Fibroblast of villous mesenchyme (primary cell): Measurements from ENCODE around the gene TAF1C. TPM values are rescaled to one million over a fixed set of nuclear protein-coding genes. Genes with fewer than 3 reads are reported as not detected.
A peak's percentile ranks its signal among the peaks of the same experiment; 100 is the strongest.

Source experiments
- DNase-seq: peaks from one replicate; pipeline ENCODE4 v3.0.0-alpha.2; 2010; ENCODE audit warnings: low read depth
- H3K4me3 ChIP-seq: 2 replicates; pipeline ENCODE4 v1.5.1; 2011; ENCODE audit warnings: low read depth, mild to moderate bottlenecking, low read length
- total RNA-seq: library from RNA; depleted of rRNA; stranded (reverse); fragments of >200 nt; gene quantifications from 2 replicates; pipeline ENCODE4 v1.2.3, GENCODE V29; 2012
- TF ChIP-seq, protein P1 (sequence below): IDR thresholded peaks from 2 replicates; pipeline ENCODE4 v1.5.1; 2012; ENCODE audit warnings: low read depth, mild to moderate bottlenecking, low read length; ENCODE audit not compliant: insufficient read depth

Gene TAF1C
- total RNA-seq, 1 donor, result 19.4 TPM

- no peak for DNase-seq
- TF ChIP-seq, protein P1, sequence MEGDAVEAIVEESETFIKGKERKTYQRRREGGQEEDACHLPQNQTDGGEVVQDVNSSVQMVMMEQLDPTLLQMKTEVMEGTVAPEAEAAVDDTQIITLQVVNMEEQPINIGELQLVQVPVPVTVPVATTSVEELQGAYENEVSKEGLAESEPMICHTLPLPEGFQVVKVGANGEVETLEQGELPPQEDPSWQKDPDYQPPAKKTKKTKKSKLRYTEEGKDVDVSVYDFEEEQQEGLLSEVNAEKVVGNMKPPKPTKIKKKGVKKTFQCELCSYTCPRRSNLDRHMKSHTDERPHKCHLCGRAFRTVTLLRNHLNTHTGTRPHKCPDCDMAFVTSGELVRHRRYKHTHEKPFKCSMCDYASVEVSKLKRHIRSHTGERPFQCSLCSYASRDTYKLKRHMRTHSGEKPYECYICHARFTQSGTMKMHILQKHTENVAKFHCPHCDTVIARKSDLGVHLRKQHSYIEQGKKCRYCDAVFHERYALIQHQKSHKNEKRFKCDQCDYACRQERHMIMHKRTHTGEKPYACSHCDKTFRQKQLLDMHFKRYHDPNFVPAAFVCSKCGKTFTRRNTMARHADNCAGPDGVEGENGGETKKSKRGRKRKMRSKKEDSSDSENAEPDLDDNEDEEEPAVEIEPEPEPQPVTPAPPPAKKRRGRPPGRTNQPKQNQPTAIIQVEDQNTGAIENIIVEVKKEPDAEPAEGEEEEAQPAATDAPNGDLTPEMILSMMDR, result no peak
- H3K4me3 ChIP-seq, result no peak overlapping the region
These were observed 47.1 kb downstream of the TAF1C start for GRCh38 chr16:84139628-84140258.

DNA sequence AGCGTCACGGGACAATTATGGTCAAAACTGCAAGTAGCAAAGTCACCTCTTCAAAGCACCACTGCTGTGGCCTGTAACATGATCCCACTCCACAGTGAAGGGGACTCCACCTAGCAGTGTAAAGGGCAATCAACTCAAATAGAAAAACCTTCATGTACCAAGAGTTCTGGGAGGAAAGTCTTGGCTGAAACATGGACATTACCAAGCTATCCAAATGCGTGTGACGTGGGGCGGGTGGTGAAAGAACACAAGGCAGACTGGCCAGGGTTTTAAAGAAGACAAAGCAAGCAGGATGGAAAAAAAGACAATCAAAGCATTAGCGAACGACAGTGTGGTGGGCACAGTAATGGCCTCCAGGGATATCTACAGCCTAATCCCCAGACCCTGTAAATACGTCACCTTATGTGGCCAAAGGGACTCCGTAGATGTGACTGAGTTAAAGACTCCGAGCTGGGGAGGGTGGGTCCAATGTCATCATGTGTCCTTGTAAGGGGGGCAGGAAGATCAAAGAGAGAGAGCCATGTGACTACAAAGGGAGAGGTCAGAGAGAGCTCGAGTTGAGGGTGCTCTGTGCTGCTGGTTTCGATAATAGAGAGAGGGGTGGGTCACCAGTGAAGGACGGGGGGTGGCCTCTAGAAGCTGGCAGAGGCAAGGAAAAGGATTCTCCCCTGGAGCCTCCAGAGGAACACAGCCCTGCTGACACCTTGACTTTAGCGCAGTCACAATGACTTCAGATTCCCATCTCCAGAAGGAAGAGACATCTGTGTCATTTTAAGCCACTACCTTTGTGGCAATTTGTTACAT is 47.8 kb downstream of the TAF1C start:
- H3K4me3 ChIP-seq, result no peak overlapping the region
- peak; percentile 58 for DNase-seq

DNA sequence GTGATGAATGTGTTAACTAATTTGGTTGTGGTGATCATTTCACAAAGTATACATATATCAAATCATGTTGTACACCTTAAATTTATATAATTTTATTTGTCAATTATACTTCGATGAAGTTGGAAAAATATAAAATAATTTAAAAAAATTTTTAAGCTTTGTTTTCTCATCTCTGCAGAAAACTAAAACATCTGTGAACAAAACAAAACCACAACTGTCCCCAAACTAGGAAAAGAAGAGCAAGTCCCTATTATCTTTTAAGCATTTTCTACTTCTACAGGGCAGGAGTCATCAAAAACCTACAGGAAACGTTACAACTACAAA is 48.4 kb downstream of the TAF1C start:
- DNase-seq, result no peak
- H3K4me3 ChIP-seq, result no peak overlapping the region
- TF ChIP-seq, protein P1, result no peak

More for the DNA sequence above, 47.8 kb downstream of the TAF1C start:
- TF ChIP-seq, protein P1, result no peak

DNA sequence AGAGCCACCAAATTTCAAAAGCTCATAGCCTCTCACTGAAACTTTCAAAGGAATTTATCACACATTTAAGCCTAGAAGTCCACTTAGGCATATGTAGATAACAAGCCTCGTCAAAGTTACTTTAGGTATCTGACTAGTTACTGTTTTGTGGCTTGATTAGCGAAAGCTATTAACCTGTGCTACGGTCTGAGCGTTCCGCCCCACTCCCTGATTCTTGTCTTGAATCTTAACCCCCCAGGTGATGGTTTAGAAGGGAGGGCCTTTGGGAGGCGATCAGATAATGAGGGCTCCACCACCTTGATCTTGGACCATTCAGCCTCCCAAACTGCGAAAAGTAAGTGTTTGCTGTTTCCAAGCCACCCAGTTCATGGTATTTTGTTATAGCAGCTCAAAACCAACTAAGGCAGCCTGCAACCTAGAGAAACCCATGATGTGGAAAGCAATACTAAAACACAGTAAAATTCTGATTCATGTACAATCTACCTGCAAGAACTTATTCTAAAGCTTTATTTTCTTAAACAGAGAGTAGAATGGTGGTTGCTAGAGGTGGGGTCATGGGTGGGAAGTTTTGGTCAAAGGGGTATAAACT is 49.0 kb downstream of the TAF1C start:
- TF ChIP-seq, protein P1, result no peak
- H3K4me3 ChIP-seq, result no peak overlapping the region
- DNase-seq, result no peak

DNA sequence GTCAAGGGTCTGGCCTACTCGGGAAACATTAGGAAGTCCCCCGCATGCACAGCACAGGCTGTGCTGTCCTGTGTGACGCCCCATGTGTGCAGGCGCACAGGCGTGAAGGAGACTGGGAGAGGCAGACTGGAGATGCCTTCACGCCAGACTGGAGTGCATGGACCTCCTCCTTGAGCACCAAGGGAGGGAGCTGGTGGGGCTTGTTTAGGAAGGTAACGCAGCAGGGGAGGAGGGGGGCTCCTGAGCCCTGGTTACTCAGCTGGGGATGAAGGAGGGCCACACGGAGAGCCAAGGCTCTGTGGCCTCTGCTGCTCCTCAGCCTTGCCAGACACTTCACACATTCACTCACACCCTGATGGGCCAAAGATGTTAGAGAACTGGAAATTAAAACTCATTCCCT is 49.6 kb downstream of the TAF1C start:
- TF ChIP-seq, protein P1, result no peak
- no peak overlapping the region for H3K4me3 ChIP-seq
- DNase-seq, result no peak

DNA sequence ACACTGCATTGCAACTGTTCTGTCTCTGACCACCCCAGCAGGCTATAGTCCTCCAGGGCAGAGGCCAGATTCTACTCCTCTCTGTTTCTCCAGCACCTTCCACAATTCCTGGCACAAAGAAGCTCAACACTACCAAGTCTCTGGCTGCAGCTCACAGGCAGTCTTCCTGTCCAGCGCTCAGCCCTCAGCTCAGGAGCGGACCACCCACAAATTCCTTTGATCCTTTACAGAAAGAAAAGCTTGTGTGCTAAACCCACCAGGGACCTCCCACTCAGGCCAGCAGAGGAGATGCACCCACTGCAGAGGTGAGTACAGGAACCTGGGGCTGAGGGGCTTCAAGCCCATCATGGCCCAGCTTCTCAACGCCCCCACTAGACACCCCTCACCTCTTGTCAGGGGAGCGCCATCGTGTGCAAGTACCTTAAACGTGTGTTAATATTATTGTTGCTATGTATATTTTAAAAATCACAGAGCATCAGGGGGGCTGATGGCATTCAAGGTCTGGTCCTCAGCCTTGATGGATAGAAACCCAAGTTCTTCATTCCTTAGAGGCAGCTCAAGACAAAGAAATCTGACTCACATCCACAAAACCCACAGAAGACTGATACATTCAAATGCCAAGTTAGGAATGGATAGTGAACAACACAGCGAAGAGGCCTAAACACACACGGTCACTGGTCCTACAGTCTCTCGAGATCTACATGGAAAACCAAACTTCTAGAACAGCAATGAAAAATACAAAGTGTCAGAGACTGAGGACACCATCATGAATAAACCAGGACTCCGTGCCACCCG is 50.3 kb downstream of the TAF1C start:
- TF ChIP-seq, protein P1, result no peak
- no peak for DNase-seq
- H3K4me3 ChIP-seq, result no peak overlapping the region
